ENCODE results near the gene BCL11A.

DNA sequence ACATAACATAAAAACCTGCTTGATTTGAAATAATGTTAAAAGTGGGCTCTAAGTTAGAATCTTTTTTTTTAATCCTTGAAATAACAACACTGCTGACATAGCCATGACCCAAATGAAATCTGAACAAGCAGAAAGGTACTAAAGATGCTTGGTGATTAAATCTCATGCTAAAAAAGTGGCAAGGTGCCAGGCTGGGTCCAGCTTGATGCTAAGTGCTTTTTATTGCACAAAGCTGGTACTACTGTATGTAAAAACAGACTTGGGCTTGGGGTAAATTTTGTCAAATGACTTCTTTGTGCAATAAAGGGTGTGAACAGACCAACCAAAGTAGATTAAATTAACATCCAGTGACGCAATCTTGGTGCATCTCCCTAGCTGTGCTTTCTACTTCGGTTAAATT, 13.4 kb downstream of the BCL11A start:
- TF ChIP-seq CTCF (IDR thresholded peaks at IDR 0.05) (no peak), EP300 (IDR thresholded peaks at IDR 0.05) (no peak), RCOR1 (IDR thresholded peaks at IDR 0.05; ENCODE audit: low read depth, low read length) (no peak), POLR2A (IDR thresholded peaks at IDR 0.05; ENCODE audit: low read length) (no peak), CBX2 (IDR thresholded peaks at IDR 0.05; ENCODE audit: borderline replicate concordance, low read depth) (no peak), CEBPB (IDR thresholded peaks at IDR 0.05) (no peak), USF2 (IDR thresholded peaks at IDR 0.05) (no peak), JUNB (IDR thresholded peaks at IDR 0.05) (no peak), CHD2 (IDR thresholded peaks at IDR 0.05; ENCODE audit: low read length, partially characterized antibody) (no peak)
- TF ChIP-seq, protein P1, sequence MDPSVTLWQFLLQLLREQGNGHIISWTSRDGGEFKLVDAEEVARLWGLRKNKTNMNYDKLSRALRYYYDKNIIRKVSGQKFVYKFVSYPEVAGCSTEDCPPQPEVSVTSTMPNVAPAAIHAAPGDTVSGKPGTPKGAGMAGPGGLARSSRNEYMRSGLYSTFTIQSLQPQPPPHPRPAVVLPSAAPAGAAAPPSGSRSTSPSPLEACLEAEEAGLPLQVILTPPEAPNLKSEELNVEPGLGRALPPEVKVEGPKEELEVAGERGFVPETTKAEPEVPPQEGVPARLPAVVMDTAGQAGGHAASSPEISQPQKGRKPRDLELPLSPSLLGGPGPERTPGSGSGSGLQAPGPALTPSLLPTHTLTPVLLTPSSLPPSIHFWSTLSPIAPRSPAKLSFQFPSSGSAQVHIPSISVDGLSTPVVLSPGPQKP (IDR thresholded peaks at IDR 0.05; ENCODE audit: low read depth, low read length): no peak
- TF ChIP-seq, protein P2, sequence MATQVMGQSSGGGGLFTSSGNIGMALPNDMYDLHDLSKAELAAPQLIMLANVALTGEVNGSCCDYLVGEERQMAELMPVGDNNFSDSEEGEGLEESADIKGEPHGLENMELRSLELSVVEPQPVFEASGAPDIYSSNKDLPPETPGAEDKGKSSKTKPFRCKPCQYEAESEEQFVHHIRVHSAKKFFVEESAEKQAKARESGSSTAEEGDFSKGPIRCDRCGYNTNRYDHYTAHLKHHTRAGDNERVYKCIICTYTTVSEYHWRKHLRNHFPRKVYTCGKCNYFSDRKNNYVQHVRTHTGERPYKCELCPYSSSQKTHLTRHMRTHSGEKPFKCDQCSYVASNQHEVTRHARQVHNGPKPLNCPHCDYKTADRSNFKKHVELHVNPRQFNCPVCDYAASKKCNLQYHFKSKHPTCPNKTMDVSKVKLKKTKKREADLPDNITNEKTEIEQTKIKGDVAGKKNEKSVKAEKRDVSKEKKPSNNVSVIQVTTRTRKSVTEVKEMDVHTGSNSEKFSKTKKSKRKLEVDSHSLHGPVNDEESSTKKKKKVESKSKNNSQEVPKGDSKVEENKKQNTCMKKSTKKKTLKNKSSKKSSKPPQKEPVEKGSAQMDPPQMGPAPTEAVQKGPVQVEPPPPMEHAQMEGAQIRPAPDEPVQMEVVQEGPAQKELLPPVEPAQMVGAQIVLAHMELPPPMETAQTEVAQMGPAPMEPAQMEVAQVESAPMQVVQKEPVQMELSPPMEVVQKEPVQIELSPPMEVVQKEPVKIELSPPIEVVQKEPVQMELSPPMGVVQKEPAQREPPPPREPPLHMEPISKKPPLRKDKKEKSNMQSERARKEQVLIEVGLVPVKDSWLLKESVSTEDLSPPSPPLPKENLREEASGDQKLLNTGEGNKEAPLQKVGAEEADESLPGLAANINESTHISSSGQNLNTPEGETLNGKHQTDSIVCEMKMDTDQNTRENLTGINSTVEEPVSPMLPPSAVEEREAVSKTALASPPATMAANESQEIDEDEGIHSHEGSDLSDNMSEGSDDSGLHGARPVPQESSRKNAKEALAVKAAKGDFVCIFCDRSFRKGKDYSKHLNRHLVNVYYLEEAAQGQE (IDR thresholded peaks at IDR 0.05): no peak
